HepG2 (cell line): ENCODE measurements around the gene BMF. TPM values are rescaled to one million over a fixed set of nuclear protein-coding genes. Genes with fewer than 3 reads are reported as not detected.

Experiments
- AHR ChIP-seq: IDR thresholded peaks from 2 replicates; pipeline ENCODE4 v1.6.1; 2018; ENCODE audit warnings: missing genetic modification reagents, missing compliant biosample characterization
- ATF7 ChIP-seq, 2 experiments: fragments of 450-650 bp in 1 of 2; sonication (generic) in 1 of 2; formaldehyde crosslinking in 1 of 2; IDR thresholded peaks; 2 replicates each; pipeline versions ENCODE4 v1.4.0 to v1.6.1; 2016 to 2020; ENCODE audit warnings: antibody characterized with exemption in 1 of 2, mild to moderate bottlenecking in 1 of 2, missing genetic modification reagents in 1 of 2
- BCLAF1 ChIP-seq: fragments of 450-650 bp; IDR thresholded peaks from 2 replicates; pipeline ENCODE4 v1.6.1; 2017; ENCODE audit warnings: mild to moderate bottlenecking
- BRCA1 ChIP-seq: sonication (generic); formaldehyde crosslinking; IDR thresholded peaks from 2 replicates; pipeline ENCODE4 v1.4.0; 2020; ENCODE audit warnings: missing genetic modification reagents
- CREB1 ChIP-seq, 2 experiments: fragments of 450-650 bp in 1 of 2; IDR thresholded peaks; 2 replicates each; pipeline ENCODE4 v1.6.1; 2016 to 2017; ENCODE audit warnings: control low read depth in 1 of 2, mild to moderate bottlenecking in 1 of 2, missing compliant biosample characterization in 1 of 2, missing genetic modification characterization in 1 of 2
- DNMT1 ChIP-seq: sonication (generic); formaldehyde crosslinking; IDR thresholded peaks from 2 replicates; pipeline ENCODE4 v1.5.1; 2020; ENCODE audit warnings: mild to moderate bottlenecking, missing genetic modification reagents
- DR1 ChIP-seq: sonication (generic); formaldehyde crosslinking; IDR thresholded peaks from 2 replicates; pipeline ENCODE4 v1.8.0; 2021; ENCODE audit warnings: mild to moderate bottlenecking, missing genetic modification reagents, inconsistent platforms
- DRAP1 ChIP-seq: IDR thresholded peaks from 2 replicates; pipeline ENCODE4 v1.6.1; 2016; ENCODE audit warnings: missing genetic modification reagents, missing compliant biosample characterization
- FOXP1 ChIP-seq, 2 experiments: fragments of 450-650 bp in 1 of 2; IDR thresholded peaks; 2 replicates each; pipeline ENCODE4 v1.6.1; 2017 to 2018; ENCODE audit warnings: antibody characterized with exemption in 1 of 2
- HNRNPH1 ChIP-seq: fragments of 200-400 bp; formaldehyde crosslinking; optimal IDR thresholded peaks from 2 replicates; pipeline ENCODE3; 2017; ENCODE audit warnings: mild to moderate bottlenecking, low read depth, low read length
- HOXA7 ChIP-seq: sonication (generic); formaldehyde crosslinking; IDR thresholded peaks from 2 replicates; pipeline ENCODE4 v1.8.1; 2022; ENCODE audit warnings: mild to moderate bottlenecking, missing genetic modification reagents, moderate library complexity
- HOXA9 ChIP-seq: sonication (generic); formaldehyde crosslinking; IDR thresholded peaks from 2 replicates; pipeline ENCODE4 v1.8.1; 2022; ENCODE audit warnings: missing genetic modification reagents, mild to moderate bottlenecking, moderate library complexity, borderline replicate concordance
- KAT2B ChIP-seq: fragments of 150-350 bp; IDR thresholded peaks from 2 replicates; pipeline ENCODE4 v1.6.1; 2014; ENCODE audit warnings: low read depth, low read length, borderline replicate concordance
- KDM6A ChIP-seq: IDR thresholded peaks from 2 replicates; pipeline ENCODE4 v1.6.1; 2016; ENCODE audit warnings: low read depth
- KMT2B ChIP-seq: IDR thresholded peaks from 2 replicates; pipeline ENCODE4 v1.6.1; 2016; ENCODE audit warnings: missing genetic modification reagents, missing compliant biosample characterization
- MTF1 ChIP-seq: sonication (generic); formaldehyde crosslinking; IDR thresholded peaks from 2 replicates; pipeline ENCODE4 v1.5.0; 2020; ENCODE audit warnings: missing genetic modification reagents
- NCOA1 ChIP-seq: sonication (generic); formaldehyde crosslinking; IDR thresholded peaks from 2 replicates; pipeline ENCODE4 v1.9.0; 2021; ENCODE audit warnings: missing genetic modification reagents
- PITX1 ChIP-seq: sonication (generic); formaldehyde crosslinking; IDR thresholded peaks from 2 replicates; pipeline ENCODE4 v1.5.1; 2020; ENCODE audit warnings: mild to moderate bottlenecking, missing genetic modification reagents
- SKI ChIP-seq: fragments of 450-650 bp; IDR thresholded peaks from one replicate; pipeline ENCODE4 v1.6.1; 2018; ENCODE audit warnings: mild to moderate bottlenecking; ENCODE audit not compliant: partially characterized antibody
- ZFP82 ChIP-seq: sonication (generic); formaldehyde crosslinking; IDR thresholded peaks from 2 replicates; pipeline ENCODE4 v1.5.1; 2020; ENCODE audit warnings: mild to moderate bottlenecking, missing genetic modification reagents, borderline replicate concordance
- ZNF3 ChIP-seq: IDR thresholded peaks from 2 replicates; pipeline ENCODE4 v1.7.0; 2017; ENCODE audit warnings: inconsistent platforms
- ZNF546 ChIP-seq: sonication (generic); formaldehyde crosslinking; conservative IDR thresholded peaks from 2 replicates; pipeline ENCODE4 v1.8.1; 2023; ENCODE audit warnings: mild to moderate bottlenecking, missing genetic modification reagents
- ZNF572 ChIP-seq: sonication (generic); formaldehyde crosslinking; IDR thresholded peaks from 2 replicates; pipeline ENCODE4 v1.5.1; 2020; ENCODE audit warnings: mild to moderate bottlenecking, missing genetic modification reagents
- ZNF720 ChIP-seq: sonication (generic); formaldehyde crosslinking; IDR thresholded peaks from 2 replicates; pipeline ENCODE4 v1.4.0; 2020; ENCODE audit warnings: missing genetic modification reagents
- ZSCAN29 ChIP-seq: sonication (generic); formaldehyde crosslinking; conservative IDR thresholded peaks from 2 replicates; pipeline ENCODE4 v1.4.0; 2020; ENCODE audit warnings: mild to moderate bottlenecking, missing genetic modification reagents
- polyA plus RNA-seq, 8 experiments: library from polyadenylated mRNA; depleted of rRNA in 3 of 8; stranded (reverse) in 7 of 8; unstranded in 1 of 8; fragments of >200 nt; fragmentation: Illumina TruSeq in 4 of 8; extraction: Trizol in 4 of 8; gene quantifications; 2 replicates each; pipeline versions ENCODE4 v1.2.1 to v1.2.3, GENCODE V29; 2011 to 2016; ENCODE audit warnings: low read depth in 4 of 8, missing spikeins in 1 of 8, mixed read lengths in 1 of 8; ENCODE audit not compliant: insufficient read depth in 1 of 8
- total RNA-seq, 5 experiments: library from RNA; depleted of rRNA; stranded (reverse); fragments of >200 nt; fragmentation: Illumina TruSeq; extraction: Trizol; gene quantifications; 2 replicates each; pipeline ENCODE4 v1.2.3, GENCODE V29; 2016; ENCODE audit warnings: low read depth in 1 of 5
- TF ChIP-seq, protein P1 (sequence below): sonication (generic); formaldehyde crosslinking; IDR thresholded peaks from 2 replicates; pipeline ENCODE4 v1.4.0; 2020; ENCODE audit warnings: mild to moderate bottlenecking, missing genetic modification reagents

The BMF gene
- total and polyA plus RNA-seq, 2 of the 13 experiments (the other 11 are each of a cell fraction or from before 2014, with no cell fraction given) = 8.7 to 15.9 TPM

DNA sequence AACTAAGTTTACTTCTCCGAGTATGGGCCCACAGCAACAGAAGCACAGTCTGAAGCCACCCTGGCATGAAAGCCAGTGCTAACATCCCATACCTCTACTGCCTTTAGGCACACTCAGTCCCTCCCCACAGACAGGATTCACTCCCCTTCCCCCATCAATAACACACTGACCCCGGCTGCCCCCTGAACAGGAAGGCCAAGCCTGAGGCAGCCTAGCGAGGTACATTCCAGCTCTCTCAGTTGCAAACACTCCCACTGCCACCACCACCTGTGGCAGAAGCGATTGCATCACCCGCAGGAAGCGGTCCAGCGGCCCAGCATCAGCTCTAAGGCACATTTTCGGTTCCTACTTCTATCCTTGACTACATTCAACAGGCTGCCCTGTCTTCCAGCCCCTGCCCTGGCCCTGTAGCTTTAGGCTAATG, 7.0 kb upstream of the BMF start (continued):
- TF ChIP-seq, protein P1, sequence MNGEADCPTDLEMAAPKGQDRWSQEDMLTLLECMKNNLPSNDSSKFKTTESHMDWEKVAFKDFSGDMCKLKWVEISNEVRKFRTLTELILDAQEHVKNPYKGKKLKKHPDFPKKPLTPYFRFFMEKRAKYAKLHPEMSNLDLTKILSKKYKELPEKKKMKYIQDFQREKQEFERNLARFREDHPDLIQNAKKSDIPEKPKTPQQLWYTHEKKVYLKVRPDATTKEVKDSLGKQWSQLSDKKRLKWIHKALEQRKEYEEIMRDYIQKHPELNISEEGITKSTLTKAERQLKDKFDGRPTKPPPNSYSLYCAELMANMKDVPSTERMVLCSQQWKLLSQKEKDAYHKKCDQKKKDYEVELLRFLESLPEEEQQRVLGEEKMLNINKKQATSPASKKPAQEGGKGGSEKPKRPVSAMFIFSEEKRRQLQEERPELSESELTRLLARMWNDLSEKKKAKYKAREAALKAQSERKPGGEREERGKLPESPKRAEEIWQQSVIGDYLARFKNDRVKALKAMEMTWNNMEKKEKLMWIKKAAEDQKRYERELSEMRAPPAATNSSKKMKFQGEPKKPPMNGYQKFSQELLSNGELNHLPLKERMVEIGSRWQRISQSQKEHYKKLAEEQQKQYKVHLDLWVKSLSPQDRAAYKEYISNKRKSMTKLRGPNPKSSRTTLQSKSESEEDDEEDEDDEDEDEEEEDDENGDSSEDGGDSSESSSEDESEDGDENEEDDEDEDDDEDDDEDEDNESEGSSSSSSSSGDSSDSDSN (CRISPR knock-in tag) = peak; percentile 45; the same call in 1 of the 2 replicates
- TF ChIP-seq HNRNPH1 = no peak
- no peak for TF ChIP-seq KDM6A (CRISPR knock-in tag)
- TF ChIP-seq PITX1 (CRISPR knock-in tag) = peak; percentile 48; the same call in 1 of the 2 replicates
- TF ChIP-seq ZFP82 (CRISPR knock-in tag) = no peak
- TF ChIP-seq MTF1 (CRISPR knock-in tag) = no peak
- TF ChIP-seq ATF7 (IDR thresholded peaks at IDR 0.05) = 0 out of 2 replicates have a peak, but pooled peaks have one; percentile 17
- no peak for TF ChIP-seq ATF7 (CRISPR knock-in tag; IDR thresholded peaks at IDR 0.05)
- TF ChIP-seq NCOA1 (CRISPR knock-in tag) = no peak
- no peak for TF ChIP-seq HOXA7 (CRISPR knock-in tag)
- no peak for TF ChIP-seq DNMT1 (CRISPR knock-in tag)
- TF ChIP-seq BCLAF1 = no peak
- TF ChIP-seq CREB1 (IDR thresholded peaks at IDR 0.05) = no peak
- no peak for TF ChIP-seq CREB1 (CRISPR knock-in tag; IDR thresholded peaks at IDR 0.05)
- TF ChIP-seq BRCA1 (CRISPR knock-in tag) = no peak
- no peak for TF ChIP-seq FOXP1 (IDR thresholded peaks at IDR 0.05)
- no peak for TF ChIP-seq FOXP1 (CRISPR knock-in tag; IDR thresholded peaks at IDR 0.05)
- TF ChIP-seq DRAP1 (CRISPR knock-in tag) = peak; percentile 33; the same call in 1 of the 2 replicates
- no peak for TF ChIP-seq HOXA9 (CRISPR knock-in tag)
- no peak for TF ChIP-seq ZNF572 (CRISPR knock-in tag)
- TF ChIP-seq ZNF546 (CRISPR knock-in tag) = no peak
- TF ChIP-seq KAT2B = no peak
- no peak for TF ChIP-seq ZSCAN29 (CRISPR knock-in tag)
- no peak for TF ChIP-seq DR1
- no peak for TF ChIP-seq ZNF3 (CRISPR knock-in tag)
- TF ChIP-seq SKI = no peak
- TF ChIP-seq KMT2B (CRISPR knock-in tag) = no peak
- no peak for TF ChIP-seq ZNF720 (CRISPR knock-in tag)
- TF ChIP-seq AHR (CRISPR knock-in tag) = no peak
